Neural cell (in vitro differentiated cells): ENCODE measurements around the gene RFTN1. TPM values are rescaled to one million over a fixed set of nuclear protein-coding genes. Genes with fewer than 3 reads are reported as not detected.

Experiments used
- H2AFZ ChIP-seq: fragments of 200-600, 300-800 bp; sonication (generic), shearing (Covaris generic); 2 replicates; pipeline ENCODE4 v1.6.0; 2014; ENCODE audit warnings: low read depth, mild to moderate bottlenecking, antibody characterized with exemption, low read length, moderate library complexity
- H3F3A ChIP-seq: fragments of 200-600 bp; shearing (Covaris generic); 2 replicates; pipeline ENCODE4 v1.6.1; 2016; ENCODE audit warnings: mild to moderate bottlenecking, moderate library complexity, mixed read lengths, antibody characterized with exemption, low read length; ENCODE audit not compliant: insufficient read depth, poor library complexity, severe bottlenecking
- H3K27ac ChIP-seq: fragments of 200-600, 300-800 bp; sonication (generic), shearing (Covaris generic); 2 replicates; pipeline ENCODE4 v1.5.1; 2014; ENCODE audit warnings: mild to moderate bottlenecking, low read length, moderate library complexity
- H3K27me3 ChIP-seq: fragments of 300-800, 200-600 bp; sonication (generic), shearing (Covaris generic); 2 replicates; pipeline ENCODE4 v1.6.0; 2014; ENCODE audit warnings: mild to moderate bottlenecking, low read depth, low read length, moderate library complexity; ENCODE audit not compliant: insufficient read depth
- H3K36me3 ChIP-seq: fragments of 300-800, 200-600 bp; sonication (generic), shearing (Covaris generic); 2 replicates; pipeline ENCODE4 v1.5.1; 2014; ENCODE audit warnings: mild to moderate bottlenecking, antibody characterized with exemption, low read length, moderate library complexity; ENCODE audit not compliant: insufficient read depth
- H3K4me2 ChIP-seq: fragments of 300-800, 200-600 bp; sonication (generic), shearing (Covaris generic); 2 replicates; pipeline ENCODE4 v1.6.0; 2014; ENCODE audit warnings: mild to moderate bottlenecking, low read length
- H3K4me3 ChIP-seq: fragments of 300-800, 200-600 bp; sonication (generic), shearing (Covaris generic); 2 replicates; pipeline ENCODE4 v1.5.1; 2014; ENCODE audit warnings: mild to moderate bottlenecking, low read length, moderate library complexity
- H3K79me2 ChIP-seq: fragments of 200-600 bp; shearing (Covaris generic); replicated peaks from 2 replicates; pipeline ENCODE4 v1.6.0; 2014; ENCODE audit warnings: mild to moderate bottlenecking, low read length, moderate library complexity; ENCODE audit not compliant: insufficient read depth
- H3K9ac ChIP-seq: fragments of 300-800, 200-600 bp; sonication (generic), shearing (Covaris generic); 2 replicates; pipeline ENCODE4 v1.6.1; 2016; ENCODE audit warnings: mild to moderate bottlenecking, low read length, mixed read lengths
- H3K9me2 ChIP-seq: fragments of 200-600 bp; shearing (Covaris generic); 2 replicates; pipeline ENCODE4 v1.6.1; 2016; ENCODE audit warnings: mild to moderate bottlenecking, low read length, mixed read lengths; ENCODE audit not compliant: insufficient read depth
- H3K9me3 ChIP-seq: fragments of 200-600, 300-800 bp; sonication (generic), shearing (Covaris generic); 2 replicates; pipeline ENCODE4 v1.6.1; 2016; ENCODE audit warnings: mild to moderate bottlenecking, mixed run types, low read length, moderate library complexity, mixed read lengths
- H4K20me1 ChIP-seq: fragments of 200-600 bp; shearing (Covaris generic); 2 replicates; pipeline ENCODE4 v1.6.1; 2016; ENCODE audit warnings: mild to moderate bottlenecking, mixed run types; ENCODE audit not compliant: insufficient read depth
- EP300 ChIP-seq: fragments of 450-650 bp; conservative IDR thresholded peaks from 2 replicates; pipeline ENCODE4 v1.6.1; 2014; ENCODE audit warnings: antibody characterized with exemption, mild to moderate bottlenecking, moderate library complexity; ENCODE audit not compliant: poor library complexity, severe bottlenecking
- EZH2 ChIP-seq: fragments of 200-600, 300-800 bp; shearing (Covaris generic), sonication (generic); IDR thresholded peaks from 2 replicates; pipeline ENCODE4 v1.6.1; 2014; ENCODE audit warnings: antibody characterized with exemption, low read length, borderline replicate concordance, mild to moderate bottlenecking; ENCODE audit not compliant: insufficient read depth, poor library complexity, severe bottlenecking
- MXI1 ChIP-seq: fragments of 450-650 bp; conservative IDR thresholded peaks from 2 replicates; pipeline ENCODE4 v1.6.1; 2014; ENCODE audit warnings: antibody characterized with exemption, mild to moderate bottlenecking; ENCODE audit not compliant: poor library complexity, severe bottlenecking
- POLR2AphosphoS5 ChIP-seq: IDR thresholded peaks from 2 replicates; pipeline ENCODE4 v1.6.1; 2012
- RAD21 ChIP-seq: fragments of 450-650 bp; conservative IDR thresholded peaks from 2 replicates; pipeline ENCODE4 v1.6.1; 2014; ENCODE audit warnings: antibody characterized with exemption, mild to moderate bottlenecking, moderate library complexity
- SMC3 ChIP-seq: fragments of 450-650 bp; conservative IDR thresholded peaks from 2 replicates; pipeline ENCODE4 v1.6.1; 2014; ENCODE audit warnings: antibody characterized with exemption, mild to moderate bottlenecking, moderate library complexity; ENCODE audit not compliant: poor library complexity
- polyA plus RNA-seq: library from polyadenylated mRNA; depleted of rRNA; stranded (reverse); fragments of >200 nt; gene quantifications from 2 replicates; pipeline ENCODE4 v1.2.3, GENCODE V29; 2014
- TF ChIP-seq, protein P1 (sequence below): fragments of 450-650 bp; IDR thresholded peaks from 2 replicates; pipeline ENCODE4 v1.5.1; 2014; ENCODE audit warnings: antibody characterized with exemption, mild to moderate bottlenecking, moderate library complexity; ENCODE audit not compliant: poor library complexity, severe bottlenecking
- TF ChIP-seq, protein P2 (sequence below): IDR thresholded peaks from 2 replicates; pipeline ENCODE4 v1.6.1; 2012; ENCODE audit warnings: borderline replicate concordance

The RFTN1 gene
- polyA plus RNA-seq, 1 donor from 2014 or later: 36.8 TPM

DNA sequence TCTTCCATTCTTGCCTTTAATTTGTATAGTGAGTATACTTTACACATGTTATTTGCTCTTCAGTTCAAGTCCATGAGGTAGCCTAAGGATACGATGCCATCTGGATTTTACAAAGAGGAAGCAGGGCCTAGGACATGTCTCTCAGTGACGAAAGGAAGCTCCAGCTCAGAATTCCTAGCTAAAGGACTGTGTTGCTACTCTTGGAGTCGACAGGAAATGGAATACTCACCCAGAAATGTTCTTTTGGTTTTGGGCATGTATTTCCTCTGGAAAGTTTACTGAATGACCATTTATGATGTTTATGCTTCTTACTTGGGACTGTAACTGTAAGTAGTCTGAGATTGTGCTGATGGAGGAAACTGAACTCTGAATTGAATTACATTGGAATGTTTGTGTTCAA lies 236.0 kb downstream of the RFTN1 start:
- H3K79me2 ChIP-seq: no peaks in the 10 kb centered on the region
- H4K20me1 ChIP-seq: no peaks in the 10 kb centered on the region
- H3K36me3 ChIP-seq: no peaks in the 10 kb centered on the region
- H3K27ac ChIP-seq: no peak overlapping the region
- H2AFZ ChIP-seq: no peak overlapping the region
- no peak overlapping the region for H3K4me2 ChIP-seq
- no peaks in the 10 kb centered on the region for H3K27me3 ChIP-seq
- H3K4me3 ChIP-seq: no peak overlapping the region
- H3K9me2 ChIP-seq: no peaks in the 10 kb centered on the region
- no peaks in the 10 kb centered on the region for H3K9me3 ChIP-seq
- H3F3A ChIP-seq: no peaks in the 10 kb centered on the region
- no peak for TF ChIP-seq POLR2AphosphoS5
- TF ChIP-seq MXI1: no peak
- TF ChIP-seq, protein P1, sequence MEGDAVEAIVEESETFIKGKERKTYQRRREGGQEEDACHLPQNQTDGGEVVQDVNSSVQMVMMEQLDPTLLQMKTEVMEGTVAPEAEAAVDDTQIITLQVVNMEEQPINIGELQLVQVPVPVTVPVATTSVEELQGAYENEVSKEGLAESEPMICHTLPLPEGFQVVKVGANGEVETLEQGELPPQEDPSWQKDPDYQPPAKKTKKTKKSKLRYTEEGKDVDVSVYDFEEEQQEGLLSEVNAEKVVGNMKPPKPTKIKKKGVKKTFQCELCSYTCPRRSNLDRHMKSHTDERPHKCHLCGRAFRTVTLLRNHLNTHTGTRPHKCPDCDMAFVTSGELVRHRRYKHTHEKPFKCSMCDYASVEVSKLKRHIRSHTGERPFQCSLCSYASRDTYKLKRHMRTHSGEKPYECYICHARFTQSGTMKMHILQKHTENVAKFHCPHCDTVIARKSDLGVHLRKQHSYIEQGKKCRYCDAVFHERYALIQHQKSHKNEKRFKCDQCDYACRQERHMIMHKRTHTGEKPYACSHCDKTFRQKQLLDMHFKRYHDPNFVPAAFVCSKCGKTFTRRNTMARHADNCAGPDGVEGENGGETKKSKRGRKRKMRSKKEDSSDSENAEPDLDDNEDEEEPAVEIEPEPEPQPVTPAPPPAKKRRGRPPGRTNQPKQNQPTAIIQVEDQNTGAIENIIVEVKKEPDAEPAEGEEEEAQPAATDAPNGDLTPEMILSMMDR: no peak
- no peak for TF ChIP-seq RAD21
- TF ChIP-seq, protein P2, sequence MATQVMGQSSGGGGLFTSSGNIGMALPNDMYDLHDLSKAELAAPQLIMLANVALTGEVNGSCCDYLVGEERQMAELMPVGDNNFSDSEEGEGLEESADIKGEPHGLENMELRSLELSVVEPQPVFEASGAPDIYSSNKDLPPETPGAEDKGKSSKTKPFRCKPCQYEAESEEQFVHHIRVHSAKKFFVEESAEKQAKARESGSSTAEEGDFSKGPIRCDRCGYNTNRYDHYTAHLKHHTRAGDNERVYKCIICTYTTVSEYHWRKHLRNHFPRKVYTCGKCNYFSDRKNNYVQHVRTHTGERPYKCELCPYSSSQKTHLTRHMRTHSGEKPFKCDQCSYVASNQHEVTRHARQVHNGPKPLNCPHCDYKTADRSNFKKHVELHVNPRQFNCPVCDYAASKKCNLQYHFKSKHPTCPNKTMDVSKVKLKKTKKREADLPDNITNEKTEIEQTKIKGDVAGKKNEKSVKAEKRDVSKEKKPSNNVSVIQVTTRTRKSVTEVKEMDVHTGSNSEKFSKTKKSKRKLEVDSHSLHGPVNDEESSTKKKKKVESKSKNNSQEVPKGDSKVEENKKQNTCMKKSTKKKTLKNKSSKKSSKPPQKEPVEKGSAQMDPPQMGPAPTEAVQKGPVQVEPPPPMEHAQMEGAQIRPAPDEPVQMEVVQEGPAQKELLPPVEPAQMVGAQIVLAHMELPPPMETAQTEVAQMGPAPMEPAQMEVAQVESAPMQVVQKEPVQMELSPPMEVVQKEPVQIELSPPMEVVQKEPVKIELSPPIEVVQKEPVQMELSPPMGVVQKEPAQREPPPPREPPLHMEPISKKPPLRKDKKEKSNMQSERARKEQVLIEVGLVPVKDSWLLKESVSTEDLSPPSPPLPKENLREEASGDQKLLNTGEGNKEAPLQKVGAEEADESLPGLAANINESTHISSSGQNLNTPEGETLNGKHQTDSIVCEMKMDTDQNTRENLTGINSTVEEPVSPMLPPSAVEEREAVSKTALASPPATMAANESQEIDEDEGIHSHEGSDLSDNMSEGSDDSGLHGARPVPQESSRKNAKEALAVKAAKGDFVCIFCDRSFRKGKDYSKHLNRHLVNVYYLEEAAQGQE: no peak
- no peak for TF ChIP-seq EP300
- no peak for TF ChIP-seq EZH2
- H3K9ac ChIP-seq: no peak overlapping the region

DNA sequence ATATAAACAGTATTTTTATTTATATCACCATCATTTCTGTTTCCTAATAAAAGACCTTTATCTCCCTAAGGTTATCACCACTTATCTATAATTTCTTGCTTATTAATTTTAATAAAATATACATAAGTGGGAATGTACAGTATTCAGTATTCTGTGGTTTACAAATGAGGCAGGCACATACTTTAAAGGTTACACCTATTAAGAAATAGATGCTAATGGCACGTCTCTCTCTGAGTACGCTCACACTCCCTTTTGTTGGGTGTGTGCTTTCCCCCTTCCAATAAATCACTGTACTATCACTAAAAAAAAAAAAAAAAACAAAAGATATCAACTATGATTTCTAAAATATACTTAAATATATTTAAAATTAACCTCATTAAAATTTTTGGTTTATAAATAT lies 239.6 kb downstream of the RFTN1 start:
- Histone ChIP-seq H2AFZ (no peak overlapping the region), H3K4me2 (no peak overlapping the region), H3K9me3 (no peaks in the 10 kb centered on the region), H3K9me2 (no peaks in the 10 kb centered on the region), H3K27me3 (no peaks in the 10 kb centered on the region), H3K4me3 (no peak overlapping the region), H3F3A (no peaks in the 10 kb centered on the region), H4K20me1 (no peaks in the 10 kb centered on the region), H3K27ac (no peak overlapping the region), H3K79me2 (peaks cover 4% of the 10 kb centered on the region), H3K36me3 (no peaks in the 10 kb centered on the region), H3K9ac (no peak overlapping the region)
- TF ChIP-seq, protein P1: no peak
- no peak for TF ChIP-seq POLR2AphosphoS5
- TF ChIP-seq, protein P2: no peak
- no peak for TF ChIP-seq SMC3
